HG03159 (cell line): ENCODE data around the gene ZRANB3.
"Not testable (repeated sequence)": the region's sequence is repeated elsewhere in the genome, so short reads cannot be mapped to it uniquely, and the experiment has no call there.

Source experiments
- ATAC-seq: cut with Tn5 transposase; IDR thresholded peaks from one replicate; pipeline ENCODE4 v1.9.1; 2021; ENCODE audit warnings: mild to moderate bottlenecking, moderate library complexity; ENCODE audit not compliant: unreplicated experiment

ZRANB3 gene

DNA sequence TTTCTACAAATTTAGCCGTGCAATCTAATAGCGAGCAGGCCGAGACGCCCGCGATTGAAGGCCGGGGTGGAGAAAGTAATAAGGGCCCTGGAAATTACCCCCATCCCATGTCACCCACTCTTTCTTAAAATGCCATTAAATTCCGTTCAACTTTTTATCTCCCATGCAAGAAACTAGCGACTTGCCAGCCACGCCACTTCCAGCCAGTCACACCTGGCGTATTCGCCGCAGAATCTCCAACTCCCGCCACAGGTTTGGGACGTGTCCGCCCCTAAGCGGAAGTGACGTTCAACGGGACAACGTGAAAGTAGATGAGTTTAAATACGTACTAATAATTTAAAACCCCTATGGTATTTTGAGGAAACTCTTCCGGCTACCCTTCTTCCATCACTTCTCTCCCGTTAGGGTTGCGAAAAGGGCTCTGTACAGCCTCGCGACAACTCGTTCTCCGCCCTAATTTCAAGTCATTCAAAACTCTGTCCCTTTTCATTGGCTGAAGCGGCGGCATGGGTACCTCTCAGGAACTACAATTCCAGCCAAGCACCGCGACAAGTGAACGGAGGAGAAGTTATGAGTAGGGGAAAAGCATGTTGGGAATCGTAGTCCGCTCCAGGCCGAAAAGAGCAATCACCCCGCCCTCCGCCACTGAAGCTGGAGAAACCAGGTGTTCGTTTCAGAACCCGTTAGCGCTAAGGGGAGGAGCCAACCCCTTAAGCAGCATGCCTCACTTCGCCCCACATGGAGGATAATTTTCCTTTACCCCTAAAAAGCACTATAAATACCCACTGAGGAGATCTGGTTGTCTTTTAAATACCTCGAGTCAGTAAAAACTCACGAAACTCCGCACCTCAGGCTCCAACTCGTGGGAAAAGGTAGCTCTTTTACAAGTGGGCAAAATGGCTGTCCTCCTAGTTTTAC lies at the start of gene ZRANB3:
ZRANB3 (minus strand) TSS at position 906 of the 918 bp plus-strand sequence.
- ATAC-seq = peak; percentile 70

DNA sequence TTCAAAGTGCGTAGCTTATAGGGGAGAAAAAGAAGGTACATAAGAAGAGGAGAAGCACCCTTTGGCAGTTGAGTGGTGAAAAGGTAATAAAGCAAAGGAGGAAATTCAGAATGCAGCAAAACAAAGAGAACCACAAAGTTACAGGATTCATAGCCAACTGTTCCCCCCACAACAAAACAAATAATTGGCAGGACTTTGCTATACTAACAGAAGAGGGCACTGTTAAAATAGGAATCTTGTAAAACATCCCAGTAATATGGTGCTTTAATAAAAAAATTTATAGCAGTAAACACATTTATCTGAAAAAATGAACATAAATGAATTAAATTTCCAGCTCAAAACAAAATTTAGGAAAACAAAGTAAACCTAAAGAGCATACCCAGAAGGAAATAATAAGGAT lies 42.6 kb upstream of the ZRANB3 start:
- ATAC-seq = no peak

DNA sequence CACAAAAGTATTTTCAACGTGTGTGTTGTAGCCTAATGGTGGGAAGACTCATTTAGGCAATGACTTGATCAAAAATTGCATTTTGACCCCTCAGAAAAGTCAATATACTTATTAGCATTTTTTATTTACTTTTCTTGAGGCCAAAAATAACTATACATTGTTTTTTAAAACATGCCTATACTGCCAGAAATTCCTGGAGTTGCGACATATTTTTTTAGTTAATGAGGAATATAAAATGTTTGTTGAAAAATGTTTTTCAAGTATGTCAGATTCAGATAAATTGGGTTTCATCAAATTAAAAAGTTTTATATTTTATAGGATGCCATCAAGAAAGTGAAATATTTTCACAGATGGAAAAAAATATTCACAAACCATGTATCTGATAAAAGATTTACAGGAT lies 39.9 kb upstream of the ZRANB3 start:
- ATAC-seq = no peak

DNA sequence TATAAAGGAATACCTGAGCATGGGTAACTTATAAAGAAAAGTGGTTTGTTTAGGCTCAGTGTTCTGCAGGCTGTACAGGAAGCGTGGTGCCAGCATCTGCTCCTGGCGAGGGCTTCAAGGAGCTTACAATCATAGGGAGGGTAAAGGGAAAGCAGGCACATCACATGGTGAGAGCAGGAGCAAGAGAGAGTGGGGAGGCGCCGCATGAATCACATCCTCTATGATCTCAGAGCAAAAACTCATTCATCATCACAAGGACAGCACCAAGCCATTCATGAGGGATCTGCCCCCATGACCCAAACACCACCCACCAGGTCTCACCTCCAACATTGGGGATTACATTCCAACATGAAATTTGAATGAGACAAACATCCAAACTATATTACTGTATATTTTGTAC lies 32.8 kb upstream of the ZRANB3 start:
- ATAC-seq = no peak

DNA sequence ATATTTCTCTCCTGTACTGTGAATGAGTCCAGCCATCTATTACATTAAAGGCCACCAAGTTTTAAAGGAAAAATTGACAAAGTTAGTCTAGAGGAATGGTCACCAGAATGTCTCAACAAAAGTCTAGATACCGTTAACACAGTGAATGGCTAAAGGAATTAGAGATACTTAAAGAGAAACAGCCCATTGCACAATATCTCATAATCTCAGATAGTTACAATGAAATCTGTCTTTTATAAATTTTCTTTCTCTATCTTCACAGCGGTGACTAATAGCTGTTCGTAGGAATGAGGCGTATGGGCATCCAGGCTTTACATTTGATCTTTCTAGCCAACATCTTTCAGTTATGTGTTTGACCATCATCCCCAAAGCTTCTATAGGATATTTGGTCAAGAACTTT lies 30.9 kb upstream of the ZRANB3 start:
- no peak for ATAC-seq

DNA sequence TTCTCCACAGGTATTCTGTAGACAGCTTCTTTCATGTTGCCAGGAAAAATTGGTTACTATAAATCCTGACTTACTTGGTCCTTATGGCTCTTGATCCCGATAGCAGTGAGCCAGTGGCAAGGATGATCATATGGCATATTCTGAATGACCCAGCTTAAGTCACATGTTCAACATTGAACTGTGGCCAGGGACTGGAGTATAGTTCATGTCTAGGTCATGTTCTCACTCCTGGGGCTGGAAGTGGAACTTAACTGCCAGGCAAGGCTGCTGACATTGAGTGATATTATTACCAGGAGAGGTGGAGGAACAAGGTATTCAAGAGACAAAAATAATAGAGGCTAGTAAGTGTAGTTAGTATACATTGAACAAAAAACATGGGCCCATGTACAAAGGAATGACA lies 26.5 kb upstream of the ZRANB3 start:
- ATAC-seq = no peak

DNA sequence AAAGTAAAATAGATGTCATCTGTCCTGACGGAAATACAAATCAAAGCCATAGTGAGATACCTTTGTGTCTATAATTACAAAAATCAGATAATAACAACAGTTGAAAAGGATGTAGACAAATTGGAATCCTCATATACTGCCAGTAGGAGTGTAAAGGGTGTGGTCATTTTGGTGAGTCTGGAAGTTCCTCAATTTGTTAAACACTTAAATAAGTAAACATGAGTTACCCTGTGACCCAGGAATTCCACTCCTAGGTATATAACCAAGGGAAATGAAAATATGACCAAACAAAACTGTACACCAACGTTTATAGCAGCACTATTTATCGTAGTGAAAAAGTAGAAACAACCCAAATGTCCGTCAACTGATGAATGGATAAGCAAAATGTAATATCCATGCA lies 24.3 kb upstream of the ZRANB3 start:
- ATAC-seq = no peak

DNA sequence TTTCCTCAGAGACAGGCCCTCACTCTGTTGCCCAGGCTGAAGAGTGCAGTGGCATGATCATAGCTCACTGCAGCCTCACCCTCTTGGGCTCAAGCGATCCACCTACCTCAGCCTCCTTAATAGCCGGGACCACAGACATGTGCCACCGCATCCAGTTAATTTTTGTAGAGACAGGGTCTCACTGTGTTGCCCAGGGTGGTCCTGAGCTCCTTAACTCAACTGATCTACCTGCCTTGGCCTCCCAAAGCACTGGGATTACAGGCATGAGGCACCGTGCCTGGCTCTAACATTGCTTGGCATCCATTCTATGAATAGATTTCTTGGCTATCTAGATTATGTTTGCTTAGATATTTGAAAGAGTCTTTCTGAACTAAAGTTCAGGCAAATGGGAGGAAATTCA lies 21.9 kb upstream of the ZRANB3 start:
- ATAC-seq = no peak

DNA sequence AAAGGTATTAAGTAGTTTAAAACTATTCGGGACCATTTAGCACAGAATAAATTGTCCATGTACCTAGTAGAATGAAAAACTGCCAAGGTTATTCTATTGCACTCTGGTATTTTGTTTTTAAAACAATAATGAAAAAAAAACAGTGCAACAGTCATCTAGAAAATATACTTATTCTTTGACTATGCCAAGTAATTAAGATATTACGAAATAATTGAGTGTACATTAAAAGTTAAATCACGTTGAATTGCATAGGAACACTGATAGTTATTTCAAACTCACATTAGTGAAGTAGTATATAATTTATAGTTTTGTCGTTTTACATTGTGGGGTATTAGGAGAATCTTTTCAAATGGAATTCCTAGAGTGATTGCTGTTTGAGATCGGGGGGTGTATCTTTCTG lies 20.3 kb upstream of the ZRANB3 start:
- no peak for ATAC-seq

DNA sequence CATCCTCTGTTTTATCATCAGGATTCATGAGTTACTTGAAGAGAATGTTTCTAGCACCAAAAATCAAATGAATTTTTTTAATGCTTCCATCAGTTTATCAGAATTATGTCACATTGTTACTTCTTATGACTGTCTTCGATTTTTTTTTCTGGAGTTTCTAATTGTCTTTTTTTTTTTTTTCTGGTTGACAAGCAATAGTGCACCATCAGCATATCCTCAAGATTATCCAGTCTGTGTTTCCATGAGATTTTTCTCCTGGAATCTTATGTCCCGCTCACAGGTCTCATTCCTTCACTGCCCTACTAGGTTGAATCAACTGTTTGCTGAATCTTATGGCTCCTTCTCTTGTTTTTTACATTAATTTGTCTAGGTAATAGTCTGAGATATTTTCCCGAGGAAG lies 16.3 kb upstream of the ZRANB3 start:
- ATAC-seq = no peak

DNA sequence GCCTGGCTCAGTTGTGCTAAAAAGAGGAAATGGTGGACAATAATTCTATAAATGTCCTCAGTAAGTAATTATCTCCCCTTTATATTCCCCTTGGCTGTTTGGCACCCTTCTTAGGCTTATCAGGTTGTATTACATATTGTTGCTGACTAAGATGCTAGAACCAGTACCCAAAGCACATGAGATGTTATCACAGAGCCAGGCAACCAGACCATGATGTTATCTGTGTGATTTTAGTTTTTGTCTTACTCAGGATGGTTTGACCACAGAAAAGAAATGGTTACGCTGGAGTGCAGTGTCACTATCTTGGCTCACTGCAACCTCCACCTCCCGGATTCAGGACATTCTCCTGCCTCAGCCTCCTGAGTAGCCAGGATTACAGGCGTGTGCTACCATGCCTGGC lies 15.4 kb upstream of the ZRANB3 start:
- no peak for ATAC-seq

DNA sequence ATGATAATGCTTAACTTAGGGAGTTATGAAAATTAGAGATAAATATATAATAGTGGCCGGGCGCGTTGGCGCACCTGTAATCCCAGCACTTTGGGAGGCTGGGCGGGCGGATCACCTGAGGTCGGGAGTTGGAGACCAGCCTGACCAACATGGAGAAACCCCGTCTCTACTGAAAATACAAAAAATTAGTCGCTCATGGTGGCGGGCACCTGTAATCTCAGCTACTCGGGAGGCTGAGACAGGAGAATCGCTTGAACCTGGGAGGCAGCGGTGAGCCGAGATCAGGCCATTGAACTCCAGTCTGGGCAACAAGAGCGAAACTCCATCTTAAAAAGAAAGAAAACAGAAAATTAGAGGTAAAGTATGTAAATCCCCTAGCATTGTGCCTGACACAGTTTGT lies 2.5 kb upstream of the ZRANB3 start:
- ATAC-seq = not testable (repeated sequence)

DNA sequence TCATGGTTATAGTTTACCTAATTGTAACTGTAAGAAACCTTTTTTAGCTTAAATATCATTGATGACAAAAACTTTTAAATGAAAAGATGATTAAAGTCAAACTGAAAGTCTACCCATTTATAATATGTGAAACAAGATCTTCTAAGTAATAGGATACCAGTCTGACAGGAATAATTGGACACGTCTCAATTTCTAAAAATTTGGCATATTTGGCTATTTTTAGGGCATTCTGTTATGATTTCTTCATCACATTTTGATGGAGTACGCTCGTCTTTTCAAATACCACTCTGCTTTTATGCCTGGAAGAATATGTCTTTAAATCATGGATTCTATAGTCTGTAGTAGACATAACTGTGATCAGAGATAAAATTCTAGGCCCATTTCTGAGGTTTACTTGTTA lies 1.6 kb upstream of the ZRANB3 start:
- ATAC-seq = no peak

DNA sequence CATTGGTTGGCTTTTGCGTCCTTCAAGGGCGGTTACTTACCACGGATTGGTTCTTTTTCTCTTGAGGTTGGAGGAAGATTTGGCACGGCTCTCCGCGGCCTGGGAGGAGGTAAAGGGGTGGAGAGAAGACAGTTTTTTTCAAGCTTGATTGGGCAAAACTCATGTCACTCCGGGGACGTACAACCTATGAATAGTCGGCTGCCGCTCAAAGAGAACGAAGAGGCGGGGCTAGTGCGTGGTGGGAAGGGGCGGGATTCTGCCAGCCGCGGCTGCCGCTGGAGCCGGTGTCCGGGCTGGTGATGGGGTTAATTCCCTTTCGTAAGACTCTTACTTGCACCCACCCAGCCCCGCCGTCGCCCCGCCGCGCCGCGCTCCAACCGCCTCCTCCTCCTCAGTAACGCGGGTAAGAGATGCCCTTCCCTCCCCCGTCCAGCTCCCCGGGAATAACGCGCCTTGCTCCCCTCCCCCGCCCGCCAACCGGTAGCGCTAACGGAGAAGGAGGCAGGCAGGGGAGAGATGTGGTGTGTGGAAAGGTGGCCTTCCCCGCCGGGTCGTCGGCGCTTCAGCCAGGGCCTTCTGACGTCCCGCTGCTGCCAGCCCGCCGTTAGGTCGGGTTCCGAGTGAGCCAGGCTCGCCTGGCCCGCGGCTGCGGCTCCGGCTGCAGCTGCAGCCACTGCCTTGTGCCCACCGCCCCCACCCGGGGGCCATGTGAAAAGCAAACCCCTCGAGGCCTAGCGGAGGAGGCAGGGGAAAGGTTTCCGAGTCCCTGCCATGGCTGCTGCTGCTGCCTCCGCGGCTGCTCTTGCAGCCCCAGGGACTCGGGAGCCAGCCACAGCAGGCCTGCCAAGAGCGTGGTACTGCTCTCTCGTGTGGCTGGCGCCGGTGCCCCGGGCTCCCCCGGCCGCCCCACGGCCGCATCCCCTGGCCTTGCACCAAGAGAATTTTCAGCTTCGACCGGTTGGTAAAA lies 496 bp upstream of the ZRANB3 start, which contains the start of gene R3HDM1:
R3HDM1 (plus strand) TSS at position 254 of the 967 bp plus-strand sequence. CDS start 73,362 bp downstream, outside the sequence.
- ATAC-seq = peak; percentile 82

DNA sequence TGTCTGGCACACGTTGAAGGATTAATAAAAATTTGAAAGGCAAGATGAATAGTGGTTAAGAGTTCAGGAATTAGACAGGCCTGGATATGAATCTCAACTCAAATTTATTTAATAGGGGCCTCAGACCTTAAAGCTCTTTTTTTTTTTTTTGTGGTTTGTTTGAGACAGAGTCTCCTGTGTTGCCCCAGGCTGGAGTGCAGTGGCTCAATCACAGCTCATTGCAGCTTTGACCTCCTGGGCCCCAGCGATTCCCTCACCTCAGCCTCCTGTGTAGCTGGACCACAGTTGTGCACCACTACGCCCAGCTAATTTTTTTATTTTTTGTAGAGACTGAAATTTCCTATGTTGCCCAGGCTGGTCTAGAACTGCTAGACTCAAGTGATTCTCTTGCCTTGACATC lies 3.0 kb downstream of the ZRANB3 start:
- no peak for ATAC-seq

DNA sequence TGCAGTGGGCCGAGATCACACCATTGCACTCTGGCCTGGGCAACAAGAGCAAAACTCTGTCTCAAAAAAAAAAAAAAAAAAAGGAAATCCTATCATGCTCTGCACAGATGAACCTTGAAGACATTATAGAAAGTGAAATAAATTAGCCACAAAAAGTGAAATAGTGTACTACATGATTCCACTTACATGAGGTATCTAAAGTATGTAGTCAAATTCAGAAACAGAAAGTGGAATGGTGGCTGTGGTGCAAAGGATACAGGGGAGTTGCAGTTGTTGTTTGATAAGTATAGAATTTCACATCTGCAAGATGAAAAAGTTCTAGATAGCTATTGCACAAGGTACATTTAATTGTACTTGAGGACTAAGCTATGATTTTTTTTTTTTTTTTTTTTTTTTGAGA lies 5.2 kb downstream of the ZRANB3 start:
- ATAC-seq = no peak

DNA sequence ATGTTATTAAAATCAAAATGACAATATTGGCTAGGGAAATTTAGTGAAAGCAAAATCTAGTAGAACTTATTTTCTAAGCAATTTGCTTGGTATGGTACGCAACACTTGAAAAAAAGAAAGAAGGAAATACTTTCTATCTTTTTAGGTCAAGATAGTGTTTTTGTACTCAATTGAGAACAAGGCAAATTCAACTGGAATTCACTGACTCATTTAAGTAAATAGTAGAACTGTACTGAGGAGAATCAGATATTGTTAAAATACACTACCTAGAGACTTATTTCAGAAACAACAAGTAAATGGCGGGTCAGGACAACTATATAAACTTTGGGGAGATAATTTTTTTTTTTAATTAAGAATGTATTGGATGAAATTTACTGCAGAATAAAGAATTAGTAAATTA lies 18.9 kb downstream of the ZRANB3 start:
- ATAC-seq = no peak

DNA sequence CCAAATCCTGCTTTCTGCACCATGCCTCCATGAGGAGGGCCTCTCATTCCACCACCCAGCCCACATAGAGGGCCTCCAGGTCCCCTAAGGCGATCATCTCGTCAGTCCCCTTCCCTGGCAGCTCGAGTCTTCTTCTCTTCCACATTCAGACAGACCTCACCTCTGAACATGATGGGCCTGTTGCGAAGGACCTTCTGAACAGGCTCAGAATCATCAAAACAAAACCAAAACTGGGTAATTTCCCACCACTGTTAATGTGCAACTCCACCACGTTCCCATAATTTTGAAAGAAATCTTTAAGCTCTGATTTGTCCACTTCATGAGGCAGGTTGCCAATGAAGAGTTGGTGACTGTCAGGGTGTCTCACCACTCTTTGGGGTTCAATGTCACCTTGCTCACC lies 20.4 kb downstream of the ZRANB3 start:
- no peak for ATAC-seq

DNA sequence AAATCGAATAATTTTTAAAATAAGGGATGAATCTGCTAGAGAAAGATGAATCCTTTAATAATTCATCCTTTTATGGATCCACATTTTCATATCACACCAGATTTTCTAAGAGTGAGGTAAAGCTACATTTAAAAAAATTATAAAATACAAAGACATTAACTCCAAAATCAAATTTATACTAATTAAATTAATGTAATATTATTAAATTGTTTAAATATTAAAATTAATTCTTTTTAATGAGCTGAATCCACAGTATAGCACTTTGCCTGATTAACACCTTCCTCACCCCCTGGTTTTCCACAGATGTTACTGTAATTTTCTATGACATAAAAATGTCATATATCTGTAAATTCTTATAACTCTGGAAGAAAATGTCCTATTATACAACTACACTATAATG lies 26.2 kb downstream of the ZRANB3 start:
- no peak for ATAC-seq

DNA sequence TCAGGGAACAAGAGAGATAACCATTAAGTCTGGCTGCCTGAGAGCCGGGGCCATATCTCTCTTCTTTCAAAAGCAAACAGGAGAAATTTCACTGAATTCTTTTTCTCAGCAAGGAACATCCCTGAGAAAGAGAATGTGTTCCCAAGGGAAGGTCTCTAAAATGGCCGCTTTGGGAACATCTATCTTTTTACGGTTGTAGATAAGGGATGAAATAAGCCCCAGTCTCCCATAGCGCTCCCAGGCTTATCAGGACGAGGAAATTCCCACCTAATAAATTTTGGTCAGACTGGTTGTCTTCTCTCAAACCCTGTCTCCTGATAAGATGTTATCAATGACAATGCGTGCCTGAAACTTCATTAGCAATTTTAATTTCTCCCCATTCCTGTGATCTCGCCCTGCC lies 32.4 kb downstream of the ZRANB3 start:
- not testable (repeated sequence) for ATAC-seq

DNA sequence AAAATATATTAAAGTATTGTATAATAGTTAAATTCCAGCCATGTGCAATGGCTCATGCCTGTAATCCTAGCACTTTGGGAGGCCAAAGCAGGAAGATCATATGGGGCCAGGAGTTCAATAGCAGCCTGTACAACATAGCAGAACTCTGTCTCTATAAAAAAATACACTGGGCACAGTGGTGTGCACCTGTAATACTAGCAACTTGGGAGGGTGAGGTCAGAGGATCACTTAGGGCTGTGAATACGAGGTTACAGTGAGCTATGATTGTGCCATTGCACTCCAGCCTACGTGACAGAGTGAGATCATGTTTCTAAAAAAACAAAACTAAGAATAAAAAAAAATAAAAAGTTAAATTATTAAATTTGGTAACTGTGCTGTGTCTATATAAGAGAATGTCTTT lies 36.1 kb downstream of the ZRANB3 start:
- no peak for ATAC-seq

DNA sequence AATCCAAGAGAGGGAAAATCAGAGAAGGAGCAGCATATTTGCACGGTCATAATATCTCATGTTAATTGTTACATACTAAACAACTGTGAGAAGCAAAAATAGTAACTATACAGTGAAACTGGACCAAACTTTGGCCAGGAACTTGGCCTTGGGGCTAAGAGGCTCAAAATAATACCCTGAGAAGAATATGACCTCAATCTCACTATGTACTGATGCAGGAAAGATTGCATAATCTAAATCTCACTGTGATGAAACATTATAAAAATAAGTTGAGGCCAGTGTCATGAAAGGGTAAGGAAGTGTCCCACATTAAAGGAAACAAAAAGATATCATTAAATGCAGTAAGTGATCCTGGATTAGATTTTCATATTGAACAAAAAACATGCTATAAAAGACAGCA lies 36.5 kb downstream of the ZRANB3 start:
- ATAC-seq = no peak
